A549 treated with RU486 at 1 μM for 4 hours (cell line): ENCODE measurements around the gene ADAP2. TPM values are rescaled to one million over a fixed set of nuclear protein-coding genes. Genes with fewer than 3 reads are reported as not detected.

ENCODE experiments used
- total RNA-seq: library from RNA; stranded (reverse); fragments of 200-300 nt; extraction: Qiagen RNA extraction; gene quantifications from 5 replicates; pipeline ENCODE4 v1.2.3, GENCODE V29; 2022; ENCODE audit warnings: low read depth

The ADAP2 gene, protein sequence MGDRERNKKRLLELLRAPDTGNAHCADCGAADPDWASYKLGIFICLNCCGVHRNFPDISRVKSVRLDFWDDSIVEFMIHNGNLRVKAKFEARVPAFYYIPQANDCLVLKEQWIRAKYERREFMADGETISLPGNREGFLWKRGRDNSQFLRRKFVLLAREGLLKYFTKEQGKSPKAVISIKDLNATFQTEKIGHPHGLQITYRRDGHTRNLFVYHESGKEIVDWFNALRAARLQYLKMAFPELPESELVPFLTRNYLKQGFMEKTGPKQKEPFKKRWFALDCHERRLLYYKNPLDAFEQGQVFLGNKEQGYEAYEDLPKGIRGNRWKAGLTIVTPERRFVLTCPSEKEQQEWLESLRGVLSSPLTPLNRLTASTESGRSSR
- 2.0 to 3.8 TPM (median 2.8 TPM) in 5 replicates for total RNA-seq

DNA sequence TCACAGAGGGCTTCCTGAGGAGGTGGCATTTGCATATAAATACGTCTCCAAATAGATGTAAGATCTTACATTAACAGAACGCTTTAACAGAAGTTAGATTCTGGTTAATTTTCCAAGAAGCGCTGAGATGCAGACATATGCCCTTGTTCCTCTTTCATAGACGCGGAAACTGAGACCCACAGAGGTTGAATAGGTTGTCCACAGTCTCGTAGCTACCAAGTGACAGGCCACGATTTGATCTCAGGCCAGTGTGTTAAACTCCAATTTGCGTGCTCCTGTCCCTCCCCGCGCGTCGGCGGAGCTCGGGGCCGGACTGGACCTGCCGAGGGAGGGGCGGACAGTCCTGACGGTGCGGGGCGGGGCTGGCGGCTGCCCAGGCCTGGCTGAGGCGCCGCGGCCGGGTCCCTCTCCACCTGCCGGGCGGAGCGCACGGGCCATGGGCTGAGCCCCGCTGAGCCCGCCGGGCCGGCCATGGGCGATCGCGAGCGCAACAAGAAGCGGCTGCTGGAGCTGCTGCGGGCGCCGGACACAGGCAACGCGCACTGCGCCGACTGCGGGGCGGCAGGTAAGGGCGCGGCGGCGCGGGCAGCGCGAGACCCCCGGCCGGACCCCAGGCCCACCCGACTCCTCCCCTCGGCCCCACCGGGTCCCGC lies at the start of gene ADAP2:
Gene ADAP2, plus strand, starts transcription at position 402 of the 653 bp plus-strand sequence. Its CDS starts 70 bp downstream, at position 472.

DNA sequence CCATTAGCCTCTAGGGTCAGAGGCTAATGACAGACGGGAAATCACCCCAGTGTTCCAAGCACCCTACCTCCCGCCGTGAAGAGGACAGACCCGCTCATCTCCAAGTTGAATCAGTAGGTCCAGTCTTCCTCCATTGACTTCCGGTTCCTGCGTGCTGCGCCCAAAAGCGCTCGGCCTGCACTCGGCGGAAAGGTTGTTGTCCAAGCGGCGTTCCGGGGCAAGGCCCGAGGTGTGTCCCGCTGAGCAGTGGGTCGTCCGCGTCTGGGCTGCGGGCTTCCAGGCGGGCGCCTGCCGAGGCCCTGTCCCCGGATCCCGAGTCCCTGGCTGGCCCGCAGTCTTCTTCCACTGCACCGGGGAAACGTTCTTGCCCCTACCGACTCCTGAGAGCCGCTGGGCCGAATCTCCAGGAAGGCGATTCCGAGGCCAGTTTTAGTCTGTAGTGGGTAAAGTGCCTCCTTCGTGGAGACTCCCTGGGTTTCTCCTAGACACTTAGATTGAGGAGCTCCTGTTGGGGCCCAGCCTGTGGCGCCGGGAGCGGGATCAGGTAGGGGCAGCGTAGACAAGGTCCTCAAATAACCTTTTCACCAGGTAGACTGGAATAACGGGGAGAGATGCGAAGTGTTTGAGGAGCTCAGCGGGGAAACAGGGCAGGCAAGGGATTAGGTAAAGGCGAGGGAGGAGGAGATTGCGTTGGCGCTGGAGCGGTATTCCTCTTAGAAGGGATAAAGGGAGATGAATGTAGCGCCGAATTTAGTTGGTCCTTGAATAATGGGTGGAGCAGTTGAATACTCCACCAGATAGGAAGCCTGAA lies 15.4 kb upstream of the ADAP2 start, which contains the start of gene TEFM:
Gene TEFM, minus strand, starts transcription at position 138 of the 811 bp plus-strand sequence. Its CDS starts 40 bp downstream, at position 98.

DNA sequence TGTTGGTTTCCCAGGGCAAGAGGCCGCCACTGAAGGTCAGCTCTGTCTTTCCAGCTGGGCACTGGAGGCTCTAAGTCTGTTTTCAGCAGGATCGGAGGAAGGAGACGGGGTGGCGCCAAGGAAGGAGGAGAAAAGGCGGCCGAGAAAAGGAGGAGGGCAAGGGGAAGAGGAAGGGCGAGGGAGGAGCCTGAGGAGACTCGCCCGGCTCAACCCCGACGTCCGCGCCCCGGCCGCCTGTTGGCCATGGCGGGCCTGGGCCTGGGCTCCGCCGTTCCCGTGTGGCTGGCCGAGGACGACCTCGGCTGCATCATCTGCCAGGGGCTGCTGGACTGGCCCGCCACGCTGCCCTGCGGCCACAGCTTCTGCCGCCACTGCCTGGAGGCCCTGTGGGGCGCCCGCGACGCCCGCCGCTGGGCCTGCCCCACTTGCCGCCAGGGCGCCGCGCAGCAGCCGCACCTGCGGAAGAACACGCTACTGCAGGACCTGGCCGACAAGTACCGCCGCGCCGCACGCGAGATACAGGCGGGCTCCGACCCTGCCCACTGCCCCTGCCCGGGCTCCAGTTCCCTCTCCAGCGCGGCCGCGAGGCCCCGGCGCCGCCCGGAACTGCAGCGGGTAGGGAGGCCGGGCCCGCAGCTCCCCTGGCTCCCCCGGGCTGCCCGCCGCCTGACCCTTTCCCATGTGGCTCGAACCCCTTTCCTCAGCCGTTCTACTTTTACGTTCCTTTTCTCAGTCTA lies 49.3 kb downstream of the ADAP2 start, which contains the start of gene RNF135:
Gene RNF135, plus strand, starts transcription at position 209 of the 737 bp plus-strand sequence. Its CDS starts 35 bp downstream, at position 244.

Other genes with a start within 250 kb of the ADAP2 start
- 10.6 to 18.2 TPM (median 15.7 TPM) in 5 replicates for gene CRLF3, start 97.3 kb upstream of the ADAP2 start, total RNA-seq
- 1.7 to 5.4 TPM (median 4.8 TPM) in 5 replicates for gene ATAD5, start 90.0 kb upstream of the ADAP2 start, total RNA-seq
- 18.0 to 29.8 TPM (median 20.1 TPM) in 5 replicates for gene TEFM, start 15.7 kb upstream of the ADAP2 start, total RNA-seq
- 23.2 to 27.5 TPM (median 24.4 TPM) in 5 replicates for gene RNF135, start 49.1 kb downstream of the ADAP2 start, total RNA-seq
- gene NF1, start 173.0 kb downstream of the ADAP2 start, total RNA-seq: 9.7 to 20.9 TPM (median 20.5 TPM) in 5 replicates